Measurements from ENCODE around the gene SAG. TPM values are rescaled to one million over a fixed set of nuclear protein-coding genes. Genes with fewer than 3 reads are reported as not detected.

Gene SAG
- total and polyA plus RNA-seq, 10 of the 15 experiments (the other 5 are each of a cell fraction or from before 2014, with no cell fraction given), result 0.06 to 0.47 TPM; not detected in 8

GRCh38 chr2:233387667-233388528 lies 80.3 kb downstream of the SAG start:
- no peaks in the 10 kb centered on the region for H3K9me3 ChIP-seq (replicated peaks; ENCODE audit: control insufficient read depth, insufficient read depth, low read length)
- FAIRE-seq (no peak), DNase-seq (ENCODE audit: low read depth, low spot score) (no peak), ATAC-seq (no peak)
- ChIA-PET SMC1A (ENCODE audit: uncharacterized antibody, unreplicated experiment) (no interaction called here), CTCF (interaction anchor here (0.6 to 1.1 kb wide), 3 partner anchors 25 to 55 kb away, joined by 3 read pairs; no protein-coding TSS in a partner anchor), RAD21 (ENCODE audit: unreplicated experiment) (no interaction called here), POLR2A (no interaction called here)
- no peaks in the 10 kb centered on the region for H4K20me1 ChIP-seq (ENCODE audit: control insufficient read depth, insufficient read depth)
- 91% methylated on average over 25 of the region's 25 CpGs for WGBS (ENCODE audit: insufficient coverage, insufficient replicate concordance, low lambda C conversion rate, missing lambda C conversion rate)
- peaks cover 2 to 6% of the 10 kb centered on the region in 2 experiments for H3K36me3 ChIP-seq (ENCODE audit: control insufficient read depth in 2 of 2, insufficient read depth in 2 of 2, low read length in 1 of 2)
- H3K4me1 ChIP-seq (ENCODE audit: control insufficient read depth, insufficient read depth, low read length), result peaks cover 34% of the 10 kb centered on the region
- H3K4me3 ChIP-seq, result no peak overlapping the region
- in situ Hi-C loops (cut with MboI), result no loop called here
- H3K79me2 ChIP-seq (ENCODE audit: control insufficient read depth, insufficient read depth, low read length), result peaks cover 37% of the 10 kb centered on the region
- no peaks in the 10 kb centered on the region for H3K27me3 ChIP-seq (replicated peaks in 1 of 2; ENCODE audit: control insufficient read depth in 2 of 2, insufficient read depth in 2 of 2, low read length in 1 of 2)
- no TSS peak for BruUV-seq (replicated peaks)
- no peak overlapping the region for H2AFZ ChIP-seq (ENCODE audit: control insufficient read depth, low read depth, low read length)
- no peak overlapping the region for H3K27ac ChIP-seq (ENCODE audit: control insufficient read depth, insufficient read depth)
- intact Hi-C loops (cut with micrococcal nuclease; ENCODE audit: unreplicated experiment), result no loop called here
- H3K4me2 ChIP-seq (ENCODE audit: control insufficient read depth, insufficient read depth), result no peak overlapping the region
- no peak overlapping the region for H3K9ac ChIP-seq (ENCODE audit: control insufficient read depth, insufficient read depth, low read length)
- TF ChIP-seq BACH1 (IDR thresholded peaks at IDR 0.05; ENCODE audit: borderline replicate concordance), result no peak
- no peak for TF ChIP-seq RFX5 (IDR thresholded peaks at IDR 0.05; ENCODE audit: low read depth, low read length)
- TF ChIP-seq, protein P1, sequence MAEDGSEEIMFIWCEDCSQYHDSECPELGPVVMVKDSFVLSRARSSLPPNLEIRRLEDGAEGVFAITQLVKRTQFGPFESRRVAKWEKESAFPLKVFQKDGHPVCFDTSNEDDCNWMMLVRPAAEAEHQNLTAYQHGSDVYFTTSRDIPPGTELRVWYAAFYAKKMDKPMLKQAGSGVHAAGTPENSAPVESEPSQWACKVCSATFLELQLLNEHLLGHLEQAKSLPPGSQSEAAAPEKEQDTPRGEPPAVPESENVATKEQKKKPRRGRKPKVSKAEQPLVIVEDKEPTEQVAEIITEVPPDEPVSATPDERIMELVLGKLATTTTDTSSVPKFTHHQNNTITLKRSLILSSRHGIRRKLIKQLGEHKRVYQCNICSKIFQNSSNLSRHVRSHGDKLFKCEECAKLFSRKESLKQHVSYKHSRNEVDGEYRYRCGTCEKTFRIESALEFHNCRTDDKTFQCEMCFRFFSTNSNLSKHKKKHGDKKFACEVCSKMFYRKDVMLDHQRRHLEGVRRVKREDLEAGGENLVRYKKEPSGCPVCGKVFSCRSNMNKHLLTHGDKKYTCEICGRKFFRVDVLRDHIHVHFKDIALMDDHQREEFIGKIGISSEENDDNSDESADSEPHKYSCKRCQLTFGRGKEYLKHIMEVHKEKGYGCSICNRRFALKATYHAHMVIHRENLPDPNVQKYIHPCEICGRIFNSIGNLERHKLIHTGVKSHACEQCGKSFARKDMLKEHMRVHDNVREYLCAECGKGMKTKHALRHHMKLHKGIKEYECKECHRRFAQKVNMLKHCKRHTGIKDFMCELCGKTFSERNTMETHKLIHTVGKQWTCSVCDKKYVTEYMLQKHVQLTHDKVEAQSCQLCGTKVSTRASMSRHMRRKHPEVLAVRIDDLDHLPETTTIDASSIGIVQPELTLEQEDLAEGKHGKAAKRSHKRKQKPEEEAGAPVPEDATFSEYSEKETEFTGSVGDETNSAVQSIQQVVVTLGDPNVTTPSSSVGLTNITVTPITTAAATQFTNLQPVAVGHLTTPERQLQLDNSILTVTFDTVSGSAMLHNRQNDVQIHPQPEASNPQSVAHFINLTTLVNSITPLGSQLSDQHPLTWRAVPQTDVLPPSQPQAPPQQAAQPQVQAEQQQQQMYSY (CRISPR knock-in tag; IDR thresholded peaks at IDR 0.05), result no peak
- no peak for TF ChIP-seq PKNOX1 (IDR thresholded peaks at IDR 0.05)
- TF ChIP-seq IRF5 (IDR thresholded peaks at IDR 0.05; ENCODE audit: borderline replicate concordance), result no peak
- no peak for TF ChIP-seq RCOR1 (conservative IDR thresholded peaks at IDR 0.05; ENCODE audit: low read depth, low read length)
- no peak for TF ChIP-seq IKZF1 (conservative IDR thresholded peaks at IDR 0.05)
- no peak for TF ChIP-seq SMAD5 (IDR thresholded peaks at IDR 0.05; ENCODE audit: low read depth)
- TF ChIP-seq MYC (IDR thresholded peaks at IDR 0.05; ENCODE audit: insufficient read depth, insufficient read length, insufficient replicate concordance, low read length, severe bottlenecking), result no peak
- no peak for TF ChIP-seq NFYB (IDR thresholded peaks at IDR 0.05; ENCODE audit: insufficient read depth, low read depth, low read length)
- no peak for TF ChIP-seq JUND (IDR thresholded peaks at IDR 0.05; ENCODE audit: low read depth, low read length)
- TF ChIP-seq POLR2A (IDR thresholded peaks at IDR 0.05; ENCODE audit: low read depth, low read length), result no peak
- no peak for TF ChIP-seq USF2 (IDR thresholded peaks at IDR 0.05; ENCODE audit: borderline replicate concordance, low read depth, low read length)
- TF ChIP-seq TAF1 (IDR thresholded peaks at IDR 0.05; ENCODE audit: borderline replicate concordance, low read depth, low read length), result no peak
- TF ChIP-seq E2F4 (IDR thresholded peaks at IDR 0.05; ENCODE audit: low read depth, low read length), result no peak
- no peak for TF ChIP-seq SREBF2 (IDR thresholded peaks at IDR 0.05; ENCODE audit: low read length)
